ENCODE data around the gene PPM1K.

PPM1K gene

GRCh38 chr4:88216395-88216794, 68.0 kb downstream of the PPM1K start:
- no peak for DNase-seq (ENCODE audit: low read depth)

GRCh38 chr4:88215351-88215750, 69.0 kb downstream of the PPM1K start:
- no peak for DNase-seq (ENCODE audit: low read depth)

GRCh38 chr4:88212253-88212561, 72.2 kb downstream of the PPM1K start:
- DNase-seq (ENCODE audit: low read depth): no peak

GRCh38 chr4:88211473-88212252, 72.7 kb downstream of the PPM1K start:
- DNase-seq (ENCODE audit: low read depth): no peak

- no peak for DNase-seq (ENCODE audit: low read depth)
Measured at GRCh38 chr4:88208156-88208555, 76.2 kb downstream of the PPM1K start.

Data from stimulated activated CD8-positive, alpha-beta memory T cell treated with anti-CD3 and anti-CD28 coated beads, Interleukin-12 subunit alpha, Interleukin-12 subunit beta, amount 100 ng/mL, for 4 hours (primary cell).